Endothelial cell of umbilical vein (primary cell): ENCODE results near the gene CYP8B1. TPM values are rescaled to one million over a fixed set of nuclear protein-coding genes. Genes with fewer than 3 reads are reported as not detected.

Experiments used
- BruUV-seq: library from RNA; stranded (reverse); fragments of 400-500 nt; replicated peaks from 2 replicates; lab custom pipeline; 2021; lab: Mats Ljungman, UMichigan
- CTCF ChIA-PET: fragments of 300-600, 350-600 bp; sonication (Branson Sonifier 250); formaldehyde crosslinking; loops from one replicate; lab custom pipeline; 2021; ENCODE audit warnings: antibody characterized with exemption, inconsistent platforms; lab: Charles Lee
- POLR2A ChIA-PET: fragments of 300-600, 350-600 bp; sonication (Branson Sonifier 250); formaldehyde crosslinking; loops from one replicate; lab custom pipeline; 2021; ENCODE audit warnings: antibody characterized with exemption, inconsistent platforms; lab: Charles Lee
- DNase-seq: peaks from one replicate; pipeline ENCODE4 v3.0.0-alpha.2; 2011; ENCODE audit warnings: low read depth, low spot score
- FAIRE-seq: peaks from 2 replicates; lab custom pipeline; 2011; peaks lifted over from hg19 to GRCh38; lab: Jason Lieb, UNC
- H2AFZ ChIP-seq: 2 replicates; pipeline ENCODE4 v1.6.0; 2012; ENCODE audit warnings: low read depth, low read length, control low read depth, inconsistent platforms
- H3K27ac ChIP-seq: 2 replicates; pipeline ENCODE4 v1.5.1; 2011; ENCODE audit warnings: low read depth, mild to moderate bottlenecking, control low read depth, low read length, moderate library complexity; ENCODE audit not compliant: insufficient read depth
- H3K27me3 ChIP-seq, 2 experiments: 2 replicates each; pipeline versions ENCODE4 v1.6.0 to v1.6.1; 2011; ENCODE audit warnings: low read length in 2 of 2, mixed read lengths in 1 of 2; ENCODE audit not compliant: control insufficient read depth in 2 of 2, insufficient read depth in 2 of 2
- H3K36me3 ChIP-seq, 2 experiments: 2 replicates in 1 of 2; 3 replicates in 1 of 2; pipeline ENCODE4 v1.5.1; 2011; ENCODE audit warnings: low read length in 2 of 2, mild to moderate bottlenecking in 1 of 2, moderate library complexity in 1 of 2; ENCODE audit not compliant: control insufficient read depth in 2 of 2, insufficient read depth in 2 of 2; ENCODE audit errors: extremely low read depth in 1 of 2
- H3K4me1 ChIP-seq: 3 replicates; pipeline ENCODE4 v1.5.1; 2011; ENCODE audit warnings: mild to moderate bottlenecking, low read length; ENCODE audit not compliant: control insufficient read depth, insufficient read depth; ENCODE audit errors: extremely low read depth
- H3K4me2 ChIP-seq: 2 replicates; pipeline ENCODE4 v1.6.1; 2011; ENCODE audit warnings: low read length, control low read depth, mixed read lengths; ENCODE audit not compliant: insufficient read depth
- H3K4me3 ChIP-seq, 3 experiments: fragments of 200-600 bp in 1 of 3; sonication (generic), shearing (Covaris generic) in 1 of 3; replicated peaks in 1 of 3; 2 replicates each; pipeline ENCODE4 v1.5.1; 2011 to 2016; ENCODE audit warnings: control low read depth in 3 of 3, low read length in 3 of 3, mild to moderate bottlenecking in 2 of 3, inconsistent platforms in 1 of 3, low read depth in 1 of 3, moderate library complexity in 1 of 3; ENCODE audit not compliant: insufficient read depth in 1 of 3
- H3K79me2 ChIP-seq: 2 replicates; pipeline ENCODE4 v1.6.0; 2012; ENCODE audit warnings: low read length, inconsistent platforms; ENCODE audit not compliant: control insufficient read depth, insufficient read depth
- H3K9ac ChIP-seq: replicated peaks from 2 replicates; pipeline ENCODE3; 2011; ENCODE audit warnings: low read length, control low read depth; ENCODE audit not compliant: insufficient read depth; ENCODE audit errors: extremely low read depth
- H3K9me1 ChIP-seq: replicated peaks from 3 replicates; pipeline ENCODE4 v1.6.0; 2011; ENCODE audit warnings: mild to moderate bottlenecking, low read length; ENCODE audit not compliant: control insufficient read depth, insufficient read depth; ENCODE audit errors: extremely low read depth
- H3K9me3 ChIP-seq: replicated peaks from 2 replicates; pipeline ENCODE4 v1.5.1; 2012; ENCODE audit warnings: low read length, inconsistent platforms; ENCODE audit not compliant: control insufficient read depth, insufficient read depth
- H4K20me1 ChIP-seq: replicated peaks from 2 replicates; pipeline ENCODE3; 2011; ENCODE audit warnings: mild to moderate bottlenecking, low read length; ENCODE audit not compliant: control insufficient read depth, insufficient read depth; ENCODE audit errors: extremely low read depth
- CTCF ChIP-seq, 2 donors: IDR thresholded peaks; 1 replicate in 1 of 2; 2 replicates in 1 of 2; pipeline ENCODE4 v1.5.1; 2011; ENCODE audit warnings: low read length in 2 of 2, mild to moderate bottlenecking in 2 of 2, moderate library complexity in 2 of 2, control low read depth in 1 of 2, inconsistent platforms in 1 of 2, low read depth in 1 of 2; ENCODE audit not compliant: insufficient read depth in 1 of 2; ENCODE audit errors: extremely low read depth in 1 of 2
- EZH2 ChIP-seq: IDR thresholded peaks from 2 replicates; pipeline ENCODE4 v1.6.1; 2012; ENCODE audit warnings: borderline replicate concordance, low read depth, mild to moderate bottlenecking, moderate library complexity, low read length, inconsistent platforms; ENCODE audit not compliant: severe bottlenecking
- FOS ChIP-seq: IDR thresholded peaks from 2 replicates; pipeline ENCODE4 v1.6.1; 2011; ENCODE audit warnings: mild to moderate bottlenecking, low read length, moderate library complexity, borderline replicate concordance; ENCODE audit not compliant: insufficient read depth
- GATA2 ChIP-seq: IDR thresholded peaks from 2 replicates; pipeline ENCODE4 v1.7.0; 2011; ENCODE audit warnings: low read depth, mild to moderate bottlenecking, moderate library complexity, mixed read lengths, low read length; ENCODE audit not compliant: insufficient read length, insufficient read depth
- JUN ChIP-seq: IDR thresholded peaks from 2 replicates; pipeline ENCODE4 v1.6.1; 2011; ENCODE audit warnings: borderline replicate concordance, low read depth; ENCODE audit not compliant: insufficient read length, insufficient read depth
- MAX ChIP-seq: IDR thresholded peaks from 2 replicates; pipeline ENCODE4 v1.6.1; 2011; ENCODE audit not compliant: insufficient read depth, insufficient read length
- MYC ChIP-seq: IDR thresholded peaks from one replicate; pipeline ENCODE4 v1.6.1; 2011; ENCODE audit warnings: mild to moderate bottlenecking, low read depth, low read length
- POLR2A ChIP-seq: IDR thresholded peaks from 2 replicates; pipeline ENCODE4 v1.6.1; 2012; ENCODE audit warnings: low read depth, mild to moderate bottlenecking, control low read depth, low read length
- POLR2AphosphoS5 ChIP-seq: IDR thresholded peaks from 2 replicates; pipeline ENCODE4 v1.6.1; 2012; ENCODE audit warnings: low read depth, mild to moderate bottlenecking, control low read depth, low read length, moderate library complexity; ENCODE audit not compliant: insufficient read depth
- dilution Hi-C: fragments of 300-500 bp; cut with MboI; formaldehyde crosslinking; loops from one replicate; pipeline ENCODE4 v1.15.0; 2019; ENCODE audit warnings: low sequenced_read_pairs; ENCODE audit not compliant: extremely low pct_ligation_motif_present
- intact Hi-C: fragments of 100-400 bp; cut with micrococcal nuclease; formaldehyde crosslinking; loops from one replicate; pipeline ENCODE4 v1.10.0; 2022
- polyA plus RNA-seq, 4 experiments: library from polyadenylated mRNA; depleted of rRNA in 3 of 4; stranded (reverse) in 3 of 4; unstranded in 1 of 4; fragments of >200 nt; gene quantifications; 2 replicates each; pipeline versions ENCODE4 v1.2.1 to v1.2.3, GENCODE V29; 2011 to 2012; ENCODE audit warnings: missing spikeins in 1 of 4
- total RNA-seq: library from RNA; stranded (reverse); gene quantifications from 2 replicates; pipeline ENCODE4 v1.2.3, GENCODE V29; 2021

Gene CYP8B1
- total and polyA plus RNA-seq, 2 donors (not counting 3 experiments of a cell fraction or from before 2014, with no cell fraction given), result not detected

GRCh38 chr3:42902257-42902656 is 26.6 kb upstream of the CYP8B1 start:
- H3K4me3 ChIP-seq, result no peak overlapping the region
- H3K27ac ChIP-seq, result no peak overlapping the region
- H3K4me2 ChIP-seq, result no peak overlapping the region
- H3K9me1 ChIP-seq, result no peaks in the 10 kb centered on the region
- FAIRE-seq (no peak), DNase-seq (no peak)
- no peak overlapping the region for H2AFZ ChIP-seq
- H4K20me1 ChIP-seq, result no peaks in the 10 kb centered on the region
- no peaks in the 10 kb centered on the region for H3K4me1 ChIP-seq
- POLR2A ChIA-PET, result no interaction called here
- no peaks in the 10 kb centered on the region for H3K79me2 ChIP-seq
- no TSS peak for BruUV-seq
- peaks cover 13 to 18% of the 10 kb centered on the region in 2 experiments for H3K27me3 ChIP-seq
- CTCF ChIA-PET, result no interaction called here
- H3K9me3 ChIP-seq, result no peaks in the 10 kb centered on the region
- H3K9ac ChIP-seq, result no peak overlapping the region
- TF ChIP-seq EZH2 (no peak), CTCF (IDR thresholded peaks at IDR 0.05; ENCODE audit: extremely low read depth in 1 of 2, insufficient read depth in 1 of 2, low read depth in 1 of 2, low read length in 2 of 2) (no peak), POLR2AphosphoS5 (no peak), POLR2A (no peak), MYC (no peak), GATA2 (no peak), JUN (no peak), MAX (no peak), FOS (no peak)
- dilution Hi-C loops (no loop called here), intact Hi-C loops (no loop called here)
- no peaks in the 10 kb centered on the region for H3K36me3 ChIP-seq
